Measurements from ENCODE around the gene PRDM11.

The PRDM11 gene

GRCh38 chr11:45178223-45178622, 31.8 kb downstream of the PRDM11 start:
- no peak for DNase-seq

GRCh38 chr11:45178890-45179671, 32.6 kb downstream of the PRDM11 start:
- DNase-seq, result no peak

- DNase-seq, result no peak
These were observed 33.3 kb downstream of the PRDM11 start for GRCh38 chr11:45179686-45180178.

- no peak for DNase-seq
These were observed 33.9 kb downstream of the PRDM11 start for GRCh38 chr11:45180179-45180847.

- DNase-seq, result peak; percentile 2
These were observed 34.4 kb downstream of the PRDM11 start for GRCh38 chr11:45180848-45181192.

- DNase-seq, result no peak
These were observed 34.9 kb downstream of the PRDM11 start for GRCh38 chr11:45181193-45181888.

GRCh38 chr11:45181889-45182550, 35.6 kb downstream of the PRDM11 start:
- DNase-seq, result no peak

- DNase-seq, result peak; percentile 6
These were observed 36.5 kb downstream of the PRDM11 start for GRCh38 chr11:45182902-45183301.

- DNase-seq, result no peak
These were observed 38.2 kb downstream of the PRDM11 start for GRCh38 chr11:45184640-45185039.

GRCh38 chr11:45185228-45185729, 38.8 kb downstream of the PRDM11 start:
- DNase-seq, result no peak

GRCh38 chr11:45187375-45187774, 40.9 kb downstream of the PRDM11 start:
- no peak for DNase-seq

- no peak for DNase-seq
These were observed 41.7 kb downstream of the PRDM11 start for GRCh38 chr11:45188127-45188526.

GRCh38 chr11:45189230-45189629, 42.8 kb downstream of the PRDM11 start:
- DNase-seq, result no peak

GRCh38 chr11:45193695-45194094, 47.3 kb downstream of the PRDM11 start:
- DNase-seq, result no peak

GRCh38 chr11:45204761-45205160, 58.3 kb downstream of the PRDM11 start:
- no peak for DNase-seq

- DNase-seq, result no peak
These were observed 59.5 kb downstream of the PRDM11 start for GRCh38 chr11:45205978-45206377.

- DNase-seq, result no peak
These were observed 61.7 kb downstream of the PRDM11 start for GRCh38 chr11:45208135-45208534.

- no peak for DNase-seq
These were observed 62.8 kb downstream of the PRDM11 start for GRCh38 chr11:45209000-45209879.

GRCh38 chr11:45209891-45210699, 63.7 kb downstream of the PRDM11 start:
- no peak for DNase-seq

GRCh38 chr11:45210846-45211245, 64.4 kb downstream of the PRDM11 start:
- DNase-seq, result no peak

- no peak for DNase-seq
These were observed 65.3 kb downstream of the PRDM11 start for GRCh38 chr11:45211732-45212131.

Measured in CD4-positive, alpha-beta T cell treated with Interleukin-17A for 1 hour (primary cell).